ENCODE data around the gene ZCCHC7.

GRCh38 chr9:37292896-37293295, 172.5 kb downstream of the ZCCHC7 start:
- TF ChIP-seq CTCF (IDR thresholded peaks at IDR 0.05) (no peak), POLR2A (IDR thresholded peaks at IDR 0.05) (no peak)

Data from thyroid gland (tissue), 4 donors.